Esophagus mucosa (tissue), 1 donor: ENCODE measurements around the gene ZNF618. TPM values are rescaled to one million over a fixed set of nuclear protein-coding genes. Genes with fewer than 3 reads are reported as not detected.

ENCODE experiments used
- ATAC-seq: fragments of 200-7000 bp; cut with Tn5 transposase; one replicate; pipeline ENCODE4 v1.9.1; 2020
- total RNA-seq: library from RNA; stranded (reverse); gene quantifications from one replicate; pipeline ENCODE4 v1.2.4, GENCODE V29; 2023
- donor health status: DM: yes; HTN: yes; CAD: no.

ZNF618 gene
- total RNA-seq, 1 donor from 2014 or later, result 2.0 TPM

- no peak for ATAC-seq
These were observed 58.9 kb downstream of the ZNF618 start for GRCh38 chr9:113934829-113935676.

- ATAC-seq, result no peak
These were observed 59.7 kb downstream of the ZNF618 start for GRCh38 chr9:113935677-113936380.

- no peak for ATAC-seq
These were observed 64.0 kb downstream of the ZNF618 start for GRCh38 chr9:113940077-113940476.

GRCh38 chr9:113941056-113941455, 64.9 kb downstream of the ZNF618 start:
- no peak for ATAC-seq

- ATAC-seq, result no peak
These were observed 65.4 kb downstream of the ZNF618 start for GRCh38 chr9:113941526-113941925.

- no peak for ATAC-seq
These were observed 67.3 kb downstream of the ZNF618 start for GRCh38 chr9:113943112-113944009.

GRCh38 chr9:113945784-113946183, 69.7 kb downstream of the ZNF618 start:
- no peak for ATAC-seq

- ATAC-seq, result no peak
These were observed 70.5 kb downstream of the ZNF618 start for GRCh38 chr9:113946496-113947115.

- no peak for ATAC-seq
These were observed 71.8 kb downstream of the ZNF618 start for GRCh38 chr9:113947941-113948340.

GRCh38 chr9:113948891-113949570, 72.9 kb downstream of the ZNF618 start:
- ATAC-seq, result no peak

GRCh38 chr9:113949571-113950078, 73.5 kb downstream of the ZNF618 start:
- ATAC-seq, result no peak

GRCh38 chr9:113950195-113951031, 74.3 kb downstream of the ZNF618 start:
- ATAC-seq, result no peak

GRCh38 chr9:113951032-113951372, 74.9 kb downstream of the ZNF618 start:
- no peak for ATAC-seq

- ATAC-seq, result no peak
These were observed 76.6 kb downstream of the ZNF618 start for GRCh38 chr9:113952676-113953075.

- no peak for ATAC-seq
These were observed 77.4 kb downstream of the ZNF618 start for GRCh38 chr9:113953531-113953930.

GRCh38 chr9:113954591-113954990, 78.5 kb downstream of the ZNF618 start:
- ATAC-seq, result no peak

- ATAC-seq, result no peak
These were observed 79.1 kb downstream of the ZNF618 start for GRCh38 chr9:113955076-113955752.

- ATAC-seq, result no peak
These were observed 80.8 kb downstream of the ZNF618 start for GRCh38 chr9:113956901-113957300.

- ATAC-seq, result no peak
These were observed 81.2 kb downstream of the ZNF618 start for GRCh38 chr9:113957351-113957750.

GRCh38 chr9:113957821-113958341, 81.8 kb downstream of the ZNF618 start:
- ATAC-seq, result no peak
